DOHH2 (cell line): ENCODE data around the gene DPP3.

Experiments
- H3F3A ChIP-seq: fragments of 200-600 bp; sonication (generic), shearing (Covaris generic); 2 replicates; pipeline ENCODE4 v1.6.0; 2016; ENCODE audit warnings: antibody characterized with exemption, mild to moderate bottlenecking; ENCODE audit not compliant: control insufficient read depth, insufficient read depth
- H3K27ac ChIP-seq: fragments of 200-600 bp; sonication (generic); 2 replicates; pipeline ENCODE4 v1.5.1; 2014; ENCODE audit warnings: low read depth, mild to moderate bottlenecking, low read length, moderate library complexity
- H3K27me3 ChIP-seq: fragments of 200-600 bp; sonication (generic); 2 replicates; pipeline ENCODE4 v1.6.1; 2014; ENCODE audit warnings: mild to moderate bottlenecking, low read length, mixed read lengths; ENCODE audit not compliant: control insufficient read depth
- H3K36me3 ChIP-seq: fragments of 200-600 bp; sonication (generic); 2 replicates; pipeline ENCODE4 v1.6.1; 2014; ENCODE audit warnings: mild to moderate bottlenecking, low read length, moderate library complexity, mixed read lengths; ENCODE audit not compliant: control insufficient read depth
- H3K4me1 ChIP-seq: fragments of 200-600 bp; sonication (generic); 2 replicates; pipeline ENCODE4 v1.6.1; 2014; ENCODE audit warnings: mild to moderate bottlenecking, low read length, mixed read lengths; ENCODE audit not compliant: control insufficient read depth
- H3K4me2 ChIP-seq: fragments of 200-600 bp; sonication (generic); 2 replicates; pipeline ENCODE4 v1.6.0; 2014; ENCODE audit warnings: mild to moderate bottlenecking, low read length, moderate library complexity
- H3K4me3 ChIP-seq: fragments of 200-600 bp; sonication (generic); 2 replicates; pipeline ENCODE4 v1.5.1; 2014; ENCODE audit warnings: mild to moderate bottlenecking, low read length, mixed read lengths
- H3K79me2 ChIP-seq: fragments of 200-600 bp; sonication (generic); 2 replicates; pipeline ENCODE4 v1.6.1; 2014; ENCODE audit warnings: mild to moderate bottlenecking, low read length, mixed read lengths; ENCODE audit not compliant: control insufficient read depth
- H3K9me2 ChIP-seq: fragments of 200-600 bp; sonication (generic); replicated peaks from 2 replicates; pipeline ENCODE4 v1.6.1; 2014; ENCODE audit warnings: mild to moderate bottlenecking, low read length, mixed read lengths; ENCODE audit not compliant: control insufficient read depth
- H3K9me3 ChIP-seq: fragments of 200-600 bp; sonication (generic); 2 replicates; pipeline ENCODE4 v1.6.1; 2014; ENCODE audit warnings: antibody characterized with exemption, low read length, mixed read lengths; ENCODE audit not compliant: control insufficient read depth, insufficient read depth
- H4K20me1 ChIP-seq: fragments of 200-600 bp; sonication (generic); 2 replicates; pipeline ENCODE4 v1.6.0; 2014; ENCODE audit warnings: low read depth, mild to moderate bottlenecking, antibody characterized with exemption, low read length, moderate library complexity; ENCODE audit not compliant: control insufficient read depth, insufficient read depth
- EZH2phosphoT487 ChIP-seq: fragments of 200-600 bp; sonication (generic); IDR thresholded peaks from 2 replicates; pipeline ENCODE4 v1.6.1; 2017; ENCODE audit warnings: borderline replicate concordance, mild to moderate bottlenecking, antibody characterized with exemption, low read length, moderate library complexity, mixed read lengths
- TF ChIP-seq, protein P1 (sequence below): fragments of 200-600 bp; sonication (generic); IDR thresholded peaks from one replicate; pipeline ENCODE4 v1.5.1; 2014; ENCODE audit warnings: antibody characterized with exemption, mild to moderate bottlenecking, low read depth, low read length; ENCODE audit not compliant: poor library complexity, severe bottlenecking

DPP3 gene

GRCh38 chr11:66479394-66480116 lies 679 bp upstream of the DPP3 start:
- H3K27ac ChIP-seq = peak overlapping the region; percentile 45
- TF ChIP-seq, protein P1, sequence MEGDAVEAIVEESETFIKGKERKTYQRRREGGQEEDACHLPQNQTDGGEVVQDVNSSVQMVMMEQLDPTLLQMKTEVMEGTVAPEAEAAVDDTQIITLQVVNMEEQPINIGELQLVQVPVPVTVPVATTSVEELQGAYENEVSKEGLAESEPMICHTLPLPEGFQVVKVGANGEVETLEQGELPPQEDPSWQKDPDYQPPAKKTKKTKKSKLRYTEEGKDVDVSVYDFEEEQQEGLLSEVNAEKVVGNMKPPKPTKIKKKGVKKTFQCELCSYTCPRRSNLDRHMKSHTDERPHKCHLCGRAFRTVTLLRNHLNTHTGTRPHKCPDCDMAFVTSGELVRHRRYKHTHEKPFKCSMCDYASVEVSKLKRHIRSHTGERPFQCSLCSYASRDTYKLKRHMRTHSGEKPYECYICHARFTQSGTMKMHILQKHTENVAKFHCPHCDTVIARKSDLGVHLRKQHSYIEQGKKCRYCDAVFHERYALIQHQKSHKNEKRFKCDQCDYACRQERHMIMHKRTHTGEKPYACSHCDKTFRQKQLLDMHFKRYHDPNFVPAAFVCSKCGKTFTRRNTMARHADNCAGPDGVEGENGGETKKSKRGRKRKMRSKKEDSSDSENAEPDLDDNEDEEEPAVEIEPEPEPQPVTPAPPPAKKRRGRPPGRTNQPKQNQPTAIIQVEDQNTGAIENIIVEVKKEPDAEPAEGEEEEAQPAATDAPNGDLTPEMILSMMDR = no peak
- TF ChIP-seq EZH2phosphoT487 = no peak
- no peaks in the 10 kb centered on the region for H3K9me2 ChIP-seq
- H3K4me1 ChIP-seq = peaks cover 14% of the 10 kb centered on the region
- H3K36me3 ChIP-seq = peaks cover 10% of the 10 kb centered on the region; the same call in 1 of the 2 replicates
- peaks cover 6% of the 10 kb centered on the region; the same call in 1 of the 2 replicates for H4K20me1 ChIP-seq
- peak overlapping the region; percentile 80 for H3K4me2 ChIP-seq
- no peaks in the 10 kb centered on the region for H3F3A ChIP-seq
- peak overlapping the region; percentile 82 for H3K4me3 ChIP-seq
- peaks cover 24% of the 10 kb centered on the region for H3K79me2 ChIP-seq
- H3K27me3 ChIP-seq = no peaks in the 10 kb centered on the region
- no peaks in the 10 kb centered on the region for H3K9me3 ChIP-seq

DNA sequence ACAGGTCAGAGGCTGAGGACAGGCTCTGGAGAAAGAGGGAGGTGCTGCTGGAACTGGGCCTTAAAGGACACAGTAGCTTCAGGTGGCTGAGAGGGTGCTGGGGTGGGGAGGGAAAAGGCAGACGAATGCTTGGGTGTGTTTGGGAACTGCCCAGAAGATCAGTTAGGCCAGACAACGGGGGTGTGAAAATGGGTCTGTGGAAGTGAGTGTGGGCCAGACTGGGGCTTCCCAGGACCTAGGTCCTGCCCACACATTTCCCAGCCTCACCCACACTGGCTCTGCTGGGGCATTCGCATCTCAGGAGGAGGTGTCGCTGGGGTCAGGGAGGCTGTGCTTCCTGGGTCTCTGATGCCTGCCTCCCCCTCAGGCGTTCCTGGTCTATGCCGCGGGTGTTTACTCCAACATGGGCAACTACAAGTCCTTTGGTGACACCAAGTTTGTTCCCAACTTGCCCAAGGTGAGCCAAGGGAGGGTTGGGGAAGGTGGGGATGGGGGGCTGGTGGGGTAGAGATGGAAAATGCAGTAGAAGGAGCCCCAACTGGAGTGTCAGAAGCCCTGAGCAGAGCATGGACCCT lies 4.7 kb downstream of the DPP3 start:
- Histone ChIP-seq H4K20me1 (no peaks in the 10 kb centered on the region), H3K4me2 (no peak overlapping the region), H3K27ac (no peak overlapping the region), H3K27me3 (no peaks in the 10 kb centered on the region), H3K79me2 (peaks cover 10% of the 10 kb centered on the region), H3K9me3 (no peaks in the 10 kb centered on the region), H3K36me3 (peaks cover 18% of the 10 kb centered on the region; the same call in 1 of the 2 replicates), H3K9me2 (no peaks in the 10 kb centered on the region), H3K4me1 (peaks cover 7% of the 10 kb centered on the region), H3K4me3 (no peak overlapping the region), H3F3A (no peaks in the 10 kb centered on the region)
- TF ChIP-seq EZH2phosphoT487 = no peak
- TF ChIP-seq, protein P1 = no peak

GRCh38 chr11:66488957-66489356 lies 8.7 kb downstream of the DPP3 start:
- Histone ChIP-seq H3K27me3 (no peaks in the 10 kb centered on the region), H3K4me3 (no peak overlapping the region), H3K79me2 (no peaks in the 10 kb centered on the region), H3K36me3 (peaks cover 20% of the 10 kb centered on the region; the same call in 1 of the 2 replicates), H4K20me1 (no peaks in the 10 kb centered on the region), H3K4me1 (no peaks in the 10 kb centered on the region), H3K4me2 (no peak overlapping the region), H3F3A (no peaks in the 10 kb centered on the region), H3K9me3 (no peaks in the 10 kb centered on the region), H3K9me2 (no peaks in the 10 kb centered on the region), H3K27ac (no peak overlapping the region)
- TF ChIP-seq, protein P1 = no peak
